Activated T-cell treated with anti-CD3 and anti-CD28 coated beads, Interleukin-2, amount 50 U/mL, for 48 hours (primary cell): ENCODE data around the gene SDK1.

ENCODE experiments used
- DNase-seq, 2 experiments: peaks; one replicate each; pipeline ENCODE4 v3.0.0-alpha.2; 2020

SDK1 gene

DNA sequence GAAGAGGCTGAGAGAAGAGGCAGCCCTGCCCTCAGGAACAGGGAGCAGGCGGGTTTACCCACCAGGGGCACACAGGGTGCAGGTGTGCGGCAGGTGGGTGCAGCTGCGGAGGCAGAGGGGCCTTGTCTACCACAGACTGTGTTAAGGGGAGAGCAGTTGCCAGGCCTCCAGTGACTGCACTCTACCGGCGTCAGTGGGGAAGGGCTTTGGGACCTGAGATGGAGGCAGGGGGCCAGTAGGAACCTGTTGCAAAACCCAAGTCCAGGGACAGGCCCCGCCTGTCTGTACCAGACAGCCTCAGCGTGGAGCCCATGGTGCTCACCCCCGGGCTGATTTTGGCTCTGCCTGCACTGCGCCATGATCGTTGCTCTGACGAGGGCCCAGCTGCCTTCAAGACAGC, 873.4 kb downstream of the SDK1 start:
- DNase-seq: no peak

DNA sequence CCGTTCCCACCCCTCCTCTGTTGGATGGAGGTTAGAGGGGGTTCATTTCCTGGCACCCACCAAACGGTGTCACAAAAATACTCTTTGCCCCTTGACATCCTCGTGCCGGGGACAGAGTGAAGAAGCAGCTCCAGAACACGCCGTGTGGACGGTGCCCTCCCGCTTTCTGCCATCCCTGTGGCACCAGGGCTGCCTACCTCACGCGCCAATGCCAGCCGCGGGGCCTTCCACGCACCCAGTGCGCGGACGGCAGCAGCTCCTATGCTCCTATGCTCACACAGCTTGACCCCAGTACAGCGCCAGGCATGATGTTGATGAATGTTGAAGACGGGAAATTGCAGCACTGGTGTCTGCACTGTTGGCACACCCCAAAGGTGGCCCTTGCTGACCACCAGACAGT, 873.8 kb downstream of the SDK1 start:
- DNase-seq: no peak

DNA sequence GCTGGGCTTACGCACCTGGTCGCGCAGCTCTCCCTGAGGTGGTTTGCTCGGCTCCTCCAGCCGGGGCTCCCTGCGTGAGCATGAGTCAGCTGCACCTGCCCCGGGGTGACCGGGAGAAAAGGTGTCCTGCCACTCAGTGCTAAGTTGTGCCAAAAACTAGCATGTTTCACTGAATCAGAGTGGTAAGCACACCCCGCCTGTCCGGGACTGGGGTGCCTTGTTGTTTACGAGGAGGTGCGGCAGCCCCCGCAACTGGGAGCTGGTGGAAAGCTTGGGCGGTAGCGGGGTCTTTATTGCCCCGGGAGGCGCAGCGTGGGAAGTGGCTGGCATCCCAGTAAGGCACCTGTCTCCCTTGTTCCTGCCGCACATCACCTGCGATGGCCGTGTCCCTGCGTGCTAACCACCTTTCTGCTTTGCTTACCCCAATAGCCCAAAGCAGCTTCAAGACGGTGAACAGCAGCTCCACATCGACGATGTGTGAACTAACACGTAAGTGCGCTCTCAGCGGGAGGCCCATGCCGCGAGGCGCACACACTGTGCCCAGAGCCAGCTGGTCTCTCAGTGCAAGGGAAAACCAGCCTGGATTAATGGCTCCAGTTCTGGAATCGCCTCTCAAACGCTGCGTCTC, 874.4 kb downstream of the SDK1 start:
- DNase-seq: no peak

DNA sequence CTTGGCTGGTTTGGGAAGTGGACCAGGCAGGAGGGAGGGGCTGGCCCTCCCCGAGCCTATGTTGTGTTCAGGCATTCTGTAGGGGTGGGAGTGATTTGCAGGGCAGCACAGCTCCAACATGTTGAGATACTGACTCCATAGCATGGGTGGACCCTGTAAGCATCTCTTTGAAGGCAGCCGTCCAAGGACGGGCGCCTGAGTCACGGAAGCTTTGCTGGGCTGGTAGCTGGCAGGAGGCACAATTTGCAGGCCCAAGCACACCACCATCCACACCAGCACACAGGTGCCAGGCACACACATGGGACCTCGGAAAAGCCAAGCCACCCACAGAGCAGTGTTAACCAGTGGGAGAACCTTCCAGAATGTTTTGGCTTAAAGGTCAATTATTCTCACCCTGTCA, 875.9 kb downstream of the SDK1 start:
- DNase-seq: no peak

DNA sequence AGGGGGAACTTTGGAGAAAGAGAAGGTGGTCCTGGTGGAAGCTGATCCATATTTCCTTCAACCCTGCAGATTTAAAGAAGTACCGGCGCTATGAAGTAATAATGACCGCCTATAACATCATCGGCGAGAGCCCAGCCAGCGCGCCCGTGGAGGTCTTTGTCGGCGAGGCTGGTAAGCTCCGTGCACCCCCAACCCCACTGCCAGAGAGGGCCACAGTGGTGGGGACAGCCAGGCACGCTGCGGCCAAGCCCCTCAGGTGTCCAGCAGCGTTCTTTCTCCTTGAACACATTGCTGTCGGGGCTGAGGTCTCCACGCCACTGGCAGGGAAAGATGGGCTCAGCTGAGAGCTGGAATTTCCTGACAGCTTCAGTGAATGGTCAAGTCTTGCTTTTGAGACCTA, 877.4 kb downstream of the SDK1 start:
- DNase-seq: no peak

DNA sequence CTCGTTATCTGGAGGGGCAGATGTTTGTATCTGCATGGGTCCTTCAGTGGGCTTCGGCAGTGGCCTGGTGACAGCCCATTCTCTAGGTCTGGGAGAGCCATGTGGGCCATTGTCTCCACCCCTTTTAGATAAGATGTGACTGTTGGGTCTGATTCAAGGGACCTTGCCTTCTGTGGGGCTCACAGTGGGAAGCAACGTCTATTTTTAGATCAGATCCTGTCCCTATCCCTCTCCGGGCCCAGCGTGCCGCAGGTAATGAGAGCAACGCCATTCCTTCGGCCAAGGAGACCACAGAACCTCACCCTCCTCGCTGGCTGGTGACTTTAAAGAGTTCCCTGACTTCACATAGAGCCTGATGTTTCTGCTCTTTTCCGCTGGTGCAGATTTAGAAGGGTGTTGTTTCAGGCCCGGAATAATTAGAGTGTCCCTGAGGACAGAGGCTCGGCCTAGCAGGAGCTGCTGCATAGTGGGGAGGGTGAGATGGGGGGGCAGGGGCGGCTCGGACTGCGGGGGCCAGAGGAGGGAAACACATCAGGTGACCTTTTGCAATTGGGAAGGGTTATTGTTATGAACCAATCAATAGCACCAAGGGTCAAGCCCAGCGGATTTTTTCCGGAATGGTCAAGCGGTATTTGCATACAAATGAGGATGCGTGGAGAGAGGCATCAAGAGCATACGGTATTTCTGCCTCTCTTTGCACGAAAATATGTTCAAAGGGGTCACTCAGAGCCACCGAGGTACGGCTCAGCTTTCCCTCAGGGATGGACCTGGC, 878.0 kb downstream of the SDK1 start:
- DNase-seq: no peak

DNA sequence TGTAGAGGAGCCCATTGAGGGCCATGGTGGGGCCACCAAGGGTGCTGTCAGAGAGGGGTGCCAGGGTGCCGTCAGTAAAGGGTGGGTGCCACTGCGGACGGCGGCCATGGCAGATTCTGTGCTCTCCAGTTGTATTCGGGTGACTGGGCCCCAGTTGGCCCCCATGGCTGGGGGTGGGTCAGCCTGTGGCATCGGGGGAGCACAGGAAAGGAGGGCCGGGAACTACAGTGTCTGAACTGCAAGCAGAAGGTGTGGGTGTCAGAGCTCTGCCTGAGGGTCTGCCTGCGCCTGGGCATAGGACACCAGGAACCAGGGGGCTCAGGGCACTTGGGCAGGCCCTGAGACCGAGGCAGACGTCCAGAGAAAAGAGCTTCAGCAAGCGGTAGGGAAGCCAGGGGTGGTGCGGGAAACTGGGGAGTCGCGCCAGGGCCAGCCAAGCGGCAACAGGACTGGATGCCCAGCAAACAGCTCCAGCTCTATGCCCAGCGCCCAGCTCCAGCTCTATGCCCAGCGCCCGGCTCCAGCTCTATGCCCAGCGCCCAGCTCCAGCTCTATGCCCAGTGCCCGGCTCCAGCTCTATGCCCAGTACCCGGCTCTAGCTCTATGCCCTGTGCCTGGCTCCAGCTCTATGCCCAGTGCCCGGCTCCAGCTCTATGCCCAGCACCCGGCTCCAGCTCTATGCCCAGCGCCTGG, 878.8 kb downstream of the SDK1 start:
- DNase-seq: no peak

DNA sequence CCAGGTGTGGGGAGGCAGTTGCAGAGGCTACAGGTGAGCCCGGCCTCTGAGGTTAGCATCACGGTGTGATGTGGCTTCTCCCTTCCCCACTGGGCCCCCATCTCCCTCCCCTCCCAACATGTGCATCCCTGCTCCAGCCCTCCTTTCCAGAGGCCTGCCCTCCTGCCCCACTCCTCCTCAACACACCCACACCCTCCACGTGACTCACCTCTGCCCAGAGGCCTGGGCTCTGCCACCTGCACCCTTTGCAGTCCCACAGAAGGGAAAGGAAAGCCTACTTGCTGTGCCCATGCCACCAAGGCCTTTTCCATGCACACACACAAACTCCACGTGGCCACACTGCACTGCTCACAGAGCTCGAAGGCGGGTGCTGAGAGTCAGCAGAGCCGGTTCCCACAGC, 880.4 kb downstream of the SDK1 start:
- DNase-seq: no peak

DNA sequence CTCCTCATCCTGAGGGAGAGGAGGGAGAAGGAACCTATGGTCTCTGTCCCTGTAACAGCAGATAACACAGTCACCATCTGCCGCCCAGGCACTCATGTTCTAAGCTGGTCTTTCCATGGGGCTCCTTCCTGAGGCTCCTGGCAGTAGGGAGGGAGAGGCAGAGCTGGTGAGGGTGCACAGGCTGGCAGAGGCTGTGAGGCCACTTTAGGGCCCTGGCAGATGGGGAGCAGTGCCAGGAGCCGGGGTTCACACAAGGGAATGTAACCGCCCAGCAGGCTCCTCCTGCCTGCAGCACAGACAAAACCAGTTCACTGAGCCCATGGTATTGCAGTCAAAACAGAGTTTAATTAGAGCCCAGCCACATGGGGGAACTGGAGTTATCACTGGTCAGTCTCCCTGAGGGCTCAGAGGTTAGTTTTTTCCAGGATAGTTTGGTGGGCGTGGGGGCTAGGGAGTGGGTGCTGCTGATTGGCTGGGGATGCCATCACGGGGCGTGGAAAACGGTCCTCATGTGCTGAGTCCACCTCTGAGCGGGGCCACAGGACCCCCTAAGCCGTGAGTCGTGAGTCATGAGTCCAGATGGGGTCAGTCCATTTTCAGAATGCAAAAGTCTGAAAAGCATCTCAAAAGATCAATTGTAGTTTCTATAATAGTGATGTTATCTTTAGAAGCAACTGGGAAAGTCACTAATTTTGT, 881.7 kb downstream of the SDK1 start:
- no peak for DNase-seq

DNA sequence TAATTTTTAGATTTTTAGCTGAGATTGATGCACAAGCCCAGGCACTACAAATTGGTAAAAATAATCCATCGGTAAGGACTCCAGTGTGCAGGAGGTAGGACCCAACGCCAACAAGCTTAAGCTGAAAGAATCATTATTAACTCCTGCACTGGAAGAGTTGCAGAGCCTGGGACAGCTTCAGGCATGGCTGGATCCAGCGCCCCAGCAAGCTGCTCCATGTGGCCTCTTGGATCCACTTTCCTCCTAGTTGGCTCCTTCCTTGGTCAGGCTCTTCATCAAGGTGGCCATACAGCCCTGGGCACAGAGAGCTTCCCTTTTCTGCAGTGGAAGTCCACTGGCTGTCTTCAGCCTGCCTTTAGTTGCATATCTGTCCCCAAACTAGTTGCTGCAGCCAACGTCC, 883.6 kb downstream of the SDK1 start:
- no peak for DNase-seq

DNA sequence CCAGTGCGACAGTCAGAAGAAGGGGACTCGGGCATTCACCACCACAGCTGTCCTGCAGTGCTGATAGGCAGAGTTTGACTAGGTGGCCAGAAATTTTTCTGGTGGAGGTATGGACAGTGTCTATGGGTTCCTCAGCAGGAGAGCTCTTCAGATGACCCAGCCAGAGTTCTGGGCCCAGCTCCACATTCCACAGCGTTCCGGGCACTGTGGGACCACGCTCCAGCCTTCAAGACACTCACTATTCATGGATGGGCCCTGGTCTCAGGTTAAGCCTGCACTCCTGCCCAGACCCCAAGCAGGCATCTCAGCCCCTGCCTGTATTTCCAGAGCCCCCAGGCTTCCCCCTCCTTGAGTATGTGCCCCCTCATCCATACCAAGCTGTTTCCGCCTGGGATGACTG, 884.1 kb downstream of the SDK1 start:
- DNase-seq: no peak

DNA sequence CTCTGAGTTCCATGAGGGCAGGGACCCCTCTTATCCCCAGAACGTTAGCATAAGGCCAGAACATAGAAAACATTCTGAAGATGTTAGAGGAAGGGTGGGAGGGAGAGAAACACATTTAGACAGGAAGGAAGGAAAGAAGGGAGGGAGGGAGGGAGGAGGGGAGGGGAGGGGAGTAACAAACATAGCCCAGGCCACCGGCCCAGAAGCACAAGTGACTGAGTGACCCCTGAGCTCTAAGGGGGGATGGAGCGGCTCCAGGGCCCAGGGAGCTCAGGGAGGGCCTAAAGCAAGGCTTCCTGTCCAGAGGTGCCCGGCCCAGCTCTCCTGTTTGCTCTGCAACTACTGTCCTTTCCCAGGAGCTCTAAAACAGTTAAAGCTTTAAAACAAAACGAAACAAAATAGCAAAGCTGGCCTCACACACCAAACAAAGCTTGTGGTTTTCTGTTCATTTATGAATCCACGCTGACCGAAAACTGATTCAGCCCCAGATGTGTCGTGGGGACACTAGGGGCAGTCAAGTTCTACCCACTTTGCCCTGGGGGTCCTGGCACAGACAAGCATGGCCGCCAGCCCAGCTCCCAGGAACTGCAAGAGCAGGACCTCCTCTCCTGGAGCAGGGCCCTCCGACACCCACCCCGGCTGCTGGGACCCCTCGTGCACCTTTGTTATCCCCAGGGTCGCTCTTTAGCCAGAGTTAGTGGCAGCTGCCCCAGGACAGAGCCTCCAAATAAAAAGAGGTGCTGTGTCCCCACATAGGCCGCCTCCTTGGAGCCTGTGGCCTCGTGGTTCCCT, 884.9 kb downstream of the SDK1 start:
- no peak for DNase-seq

DNA sequence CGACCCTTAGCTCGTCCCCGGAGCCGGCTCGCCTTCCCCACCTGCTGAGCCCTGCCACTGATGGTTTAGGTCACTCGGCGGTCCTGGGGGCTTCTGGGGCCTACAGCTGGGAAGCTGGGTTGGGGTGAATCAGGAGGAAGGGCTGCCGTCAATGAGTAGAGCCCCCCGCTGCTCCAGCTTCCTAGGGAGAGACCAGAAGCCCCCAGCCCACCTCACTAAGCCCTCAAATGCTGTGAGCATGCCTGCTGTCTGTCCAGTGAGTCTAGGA, 885.4 kb downstream of the SDK1 start:
- DNase-seq: no peak

DNA sequence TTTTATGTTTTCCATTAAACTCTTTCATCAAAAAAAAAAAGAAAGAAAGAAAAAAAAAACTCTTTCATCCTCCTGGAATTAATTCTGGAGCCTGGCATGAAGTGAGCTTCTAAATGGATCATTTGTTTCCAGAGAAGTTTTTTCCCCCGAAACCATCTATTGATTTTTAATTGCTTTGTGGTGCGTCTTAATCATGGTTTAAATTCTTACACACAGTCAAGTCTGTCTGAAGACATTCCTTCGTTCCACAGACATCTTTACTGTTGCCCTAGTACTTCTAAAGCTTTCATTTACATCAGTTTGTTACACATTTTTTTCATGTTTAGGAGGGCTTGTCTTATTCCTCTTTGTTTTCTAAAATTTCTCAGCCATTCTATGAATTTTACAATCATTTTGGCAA, 887.6 kb downstream of the SDK1 start:
- DNase-seq: no peak

DNA sequence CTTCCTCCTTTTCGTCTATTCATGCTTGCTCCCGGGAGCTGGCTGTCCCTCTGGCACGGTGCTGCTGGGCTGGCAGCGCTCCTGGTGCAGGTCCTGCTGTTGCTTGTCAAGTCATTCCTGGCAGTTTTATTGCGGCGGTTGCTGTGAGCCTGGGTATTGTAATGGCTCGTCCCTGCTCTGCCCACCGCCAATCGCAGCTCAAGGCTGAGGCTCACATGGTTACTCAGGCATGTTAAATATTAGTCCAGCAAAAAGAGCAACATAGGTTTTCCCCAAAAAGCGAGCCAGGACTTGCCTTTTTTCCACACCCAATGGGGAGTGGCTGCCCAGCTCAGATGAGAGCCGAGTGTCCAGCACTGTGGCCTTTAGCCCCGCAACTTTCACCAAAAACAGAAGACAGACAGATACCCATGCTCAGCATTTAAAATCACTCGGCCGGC, 888.1 kb downstream of the SDK1 start:
- no peak for DNase-seq

DNA sequence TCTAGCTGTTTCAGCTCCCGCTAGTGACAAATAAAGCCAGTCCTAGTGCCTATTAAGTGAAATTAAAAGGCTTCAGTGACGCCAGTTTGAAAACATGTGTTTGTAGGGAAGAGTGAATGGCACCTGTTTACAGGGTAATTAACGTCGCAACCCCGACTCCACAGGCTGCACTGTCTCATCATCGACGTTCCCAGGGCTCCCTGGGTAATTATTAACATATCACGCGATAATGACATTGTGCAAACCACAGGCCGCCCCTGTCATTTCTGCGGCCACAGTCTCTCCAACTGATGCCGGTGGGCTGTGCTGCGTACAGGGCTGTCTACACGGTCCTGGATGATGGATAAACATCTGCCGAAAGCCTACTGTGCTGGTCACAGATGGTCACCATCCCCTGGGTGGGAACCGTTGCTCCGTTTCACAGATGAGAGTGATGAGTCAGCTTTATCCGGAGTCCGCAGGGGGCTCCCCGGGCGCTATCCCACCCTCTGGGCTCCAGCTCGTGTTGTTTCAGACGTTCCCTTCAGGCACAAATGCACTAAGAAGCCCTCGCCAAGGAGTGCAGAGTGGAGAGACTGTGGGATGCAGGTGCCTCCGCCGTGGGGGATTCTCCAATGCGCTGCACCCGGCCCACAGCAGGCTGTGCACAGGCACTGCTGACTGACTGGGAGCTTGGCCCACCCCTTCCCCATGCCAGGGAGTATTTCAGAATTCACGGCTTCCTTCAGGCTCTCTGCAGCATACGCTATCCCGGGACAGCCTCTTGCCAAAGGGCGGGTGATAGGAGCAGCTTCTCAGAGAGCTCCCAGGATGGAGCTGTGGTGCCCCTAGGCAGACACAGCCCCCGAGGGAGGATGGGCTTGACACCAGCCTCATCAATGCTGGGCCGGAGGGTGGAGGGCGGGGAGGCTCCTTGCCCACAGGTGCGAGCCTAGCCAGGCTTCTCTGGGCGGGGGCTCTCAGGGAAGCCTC, 889.2 kb downstream of the SDK1 start:
- no peak for DNase-seq

DNA sequence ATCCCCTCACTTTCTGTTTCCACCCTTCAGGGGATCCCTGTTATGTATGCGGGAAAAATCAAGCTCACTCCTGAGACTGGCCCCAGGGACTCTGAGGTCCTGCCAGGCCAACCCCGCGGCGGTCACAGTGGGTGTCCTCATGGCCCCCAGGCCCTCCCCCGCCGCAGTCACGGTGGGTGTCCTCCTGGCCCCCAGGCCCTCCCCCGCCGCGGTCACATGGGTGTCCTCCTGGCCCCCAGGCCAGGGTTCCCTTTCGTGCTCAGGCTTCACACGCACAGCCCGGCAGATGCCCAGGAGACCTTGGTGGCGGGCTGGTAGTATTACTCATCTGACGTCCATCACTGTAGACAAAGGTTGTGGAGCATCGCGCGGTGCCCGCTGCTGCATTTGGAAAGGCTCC, 890.0 kb downstream of the SDK1 start:
- DNase-seq: no peak

DNA sequence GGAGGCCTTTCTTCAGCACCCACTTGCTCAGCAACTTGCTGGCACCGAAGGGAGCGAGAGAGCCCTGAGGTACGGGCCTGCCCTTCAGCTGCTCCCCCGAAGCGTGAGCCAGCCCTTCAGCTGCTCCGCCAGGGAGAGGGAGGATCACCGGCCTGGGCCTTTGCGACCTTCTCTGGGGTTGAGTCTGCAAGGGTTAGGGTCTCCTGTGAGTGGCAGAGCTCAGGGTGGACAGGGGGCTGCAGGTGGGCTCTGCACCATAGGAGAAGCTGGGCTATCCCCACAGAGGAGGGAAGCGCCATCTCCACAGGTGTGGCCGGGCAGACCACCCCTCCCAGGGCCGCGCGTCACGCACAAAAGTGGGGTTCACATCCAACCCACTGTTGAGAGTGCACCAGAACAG, 890.5 kb downstream of the SDK1 start:
- DNase-seq: no peak

DNA sequence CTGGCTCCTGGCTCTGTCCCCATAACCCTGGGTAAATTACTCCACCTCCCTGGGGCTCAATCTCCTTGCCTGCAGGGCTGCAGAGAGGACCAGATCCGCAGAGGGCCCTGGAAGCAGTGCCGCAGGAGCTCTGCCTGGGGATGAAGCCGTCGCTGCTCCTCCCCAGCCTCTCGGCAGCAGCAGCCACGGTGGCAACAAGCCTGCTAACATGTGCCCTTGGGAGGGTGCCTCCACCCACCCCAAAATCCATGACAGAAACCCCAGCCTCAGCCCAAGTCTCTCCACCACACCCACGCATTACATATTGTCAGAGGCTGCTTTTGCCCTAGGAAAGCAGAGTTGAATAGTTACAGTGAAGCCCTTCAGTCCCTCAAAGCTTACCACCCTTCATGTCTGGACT, 894.6 kb downstream of the SDK1 start:
- DNase-seq: no peak

DNA sequence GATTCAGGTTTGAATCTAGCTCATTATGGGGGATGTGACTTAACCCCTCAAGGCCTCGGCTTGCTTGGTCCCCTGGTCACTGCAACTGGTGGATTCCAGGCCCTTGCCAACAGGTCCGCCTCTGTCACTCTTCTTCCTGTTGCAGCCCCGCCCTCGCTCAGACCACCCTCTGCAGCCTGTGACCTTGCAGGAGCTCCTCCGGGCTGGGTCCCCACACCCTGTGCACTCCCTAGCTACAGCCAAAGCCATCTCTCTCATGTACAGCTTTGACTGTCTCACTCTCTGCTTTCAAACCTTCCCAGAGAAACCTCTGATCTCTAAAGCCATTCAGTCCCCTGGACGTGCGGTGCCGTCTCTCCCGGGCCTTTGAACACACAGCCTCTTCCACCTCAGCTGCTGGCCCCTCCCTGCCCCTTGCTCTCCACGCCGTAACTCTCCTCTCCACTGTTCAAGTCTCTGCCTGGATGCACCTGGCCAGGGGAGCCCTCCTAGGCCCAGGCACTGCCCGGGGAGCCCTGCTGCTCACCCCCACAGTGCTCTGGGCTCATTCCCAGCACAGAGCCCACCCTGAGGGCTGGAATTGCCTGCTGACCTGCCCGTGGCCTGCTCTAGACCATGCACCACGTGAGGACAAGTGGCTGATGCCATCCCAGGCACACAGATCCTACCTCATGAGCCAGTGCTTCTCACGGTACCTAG, 895.2 kb downstream of the SDK1 start:
- no peak for DNase-seq

DNA sequence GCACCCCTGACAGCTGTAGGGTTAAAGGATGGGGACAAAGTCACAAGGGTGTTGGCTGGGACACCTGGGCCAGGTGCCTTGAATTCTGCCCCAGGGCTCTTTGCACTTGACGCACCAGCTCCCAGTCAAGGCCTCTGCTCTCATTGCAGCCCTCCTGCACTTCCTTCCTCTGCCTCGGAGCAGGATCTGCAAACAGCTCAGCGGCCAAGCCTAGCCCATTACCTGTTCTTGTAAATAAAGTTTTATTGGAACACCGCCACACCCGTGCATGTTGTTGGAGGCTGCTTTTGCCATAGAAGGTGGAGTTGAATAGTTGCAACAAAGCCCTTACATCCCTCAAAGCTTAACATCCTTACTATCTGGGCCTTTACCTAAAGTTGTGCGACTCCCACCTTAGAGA, 897.2 kb downstream of the SDK1 start:
- no peak for DNase-seq
